HepG2 (cell line): ENCODE results near the gene CTU1. TPM values are rescaled to one million over a fixed set of nuclear protein-coding genes. Genes with fewer than 3 reads are reported as not detected.

Source experiments
- ATAC-seq: fragments of 200-7000 bp; cut with Tn5 transposase; 3 replicates; pipeline ENCODE4 v1.9.1; 2020; ENCODE audit warnings: mild to moderate bottlenecking, moderate library complexity
- BruUV-seq: library from RNA; stranded (reverse); fragments of 400-500 nt; replicated peaks from 2 replicates; lab custom pipeline; 2021; lab: Mats Ljungman, UMichigan
- CTCF ChIA-PET: fragments of 300-600 bp; formaldehyde crosslinking; extraction: SDS; loops from one replicate; lab custom pipeline; 2021; ENCODE audit warnings: low total read pairs, inconsistent platforms, low intra/inter-chr PET ratio; lab: Yijun Ruan, JAX
- POLR2A ChIA-PET: fragments of 350-600 bp; sonication (Branson Sonifier 250); formaldehyde crosslinking; loops from one replicate; lab custom pipeline; 2020; ENCODE audit warnings: antibody characterized with exemption, inconsistent platforms; lab: Yijun Ruan, JAX
- DNase-seq: peaks from one replicate; pipeline ENCODE4 v3.0.0-alpha.2; 2015; ENCODE audit warnings: low spot score
- FAIRE-seq: peaks from 3 replicates; lab custom pipeline; 2011; peaks lifted over from hg19 to GRCh38; lab: Jason Lieb, UNC
- H2AFZ ChIP-seq: one replicate; pipeline ENCODE4 v1.6.1; 2011; ENCODE audit warnings: low read length, inconsistent platforms
- H3K27ac ChIP-seq: fragments of 300-600 bp; 3 replicates; pipeline ENCODE4 v1.8.0; 2011; ENCODE audit warnings: mixed run types, mild to moderate bottlenecking, mixed read lengths, low read length, inconsistent platforms; ENCODE audit not compliant: insufficient read depth; ENCODE audit errors: extremely low read length
- H3K27me3 ChIP-seq, 2 experiments: fragments of 200-600 bp in 1 of 2; 2 replicates in 1 of 2; 3 replicates in 1 of 2; pipeline versions ENCODE4 v1.6.0 to v1.8.0; 2011; ENCODE audit warnings: low read length in 2 of 2, mild to moderate bottlenecking in 2 of 2, moderate library complexity in 2 of 2, inconsistent platforms in 1 of 2; ENCODE audit not compliant: insufficient read depth in 2 of 2, control insufficient read depth in 1 of 2
- H3K36me3 ChIP-seq, 2 experiments: fragments of 200-600 bp in 1 of 2; replicated peaks in 1 of 2; 2 replicates in 1 of 2; 3 replicates in 1 of 2; pipeline versions ENCODE4 v1.5.1 to v1.8.0; 2011; ENCODE audit warnings: low read length in 2 of 2, inconsistent platforms in 1 of 2; ENCODE audit not compliant: insufficient read depth in 2 of 2, control insufficient read depth in 1 of 2
- H3K4me1 ChIP-seq: 2 replicates; pipeline ENCODE4 v1.5.1; 2012; ENCODE audit warnings: low read length, inconsistent platforms; ENCODE audit not compliant: insufficient read depth
- H3K4me2 ChIP-seq: 2 replicates; pipeline ENCODE4 v1.6.0; 2011; ENCODE audit warnings: low read depth, low read length, inconsistent platforms
- H3K4me3 ChIP-seq, 3 experiments: fragments of 200-600 bp in 1 of 3; sonication (generic), shearing (Covaris generic) in 1 of 3; replicated peaks in 1 of 3; 2 replicates each; pipeline ENCODE4 v1.5.1; 2011 to 2016; ENCODE audit warnings: low read length in 3 of 3, inconsistent platforms in 2 of 3, low read depth in 2 of 3, mild to moderate bottlenecking in 2 of 3, control low read depth in 1 of 3, mixed read lengths in 1 of 3; ENCODE audit not compliant: insufficient read depth in 1 of 3
- H3K79me2 ChIP-seq: one replicate; pipeline ENCODE4 v1.6.1; 2011; ENCODE audit warnings: low read length, inconsistent platforms; ENCODE audit not compliant: insufficient read depth
- H3K9ac ChIP-seq: 2 replicates; pipeline ENCODE4 v1.6.0; 2011; ENCODE audit warnings: mild to moderate bottlenecking, low read depth, low read length, inconsistent platforms; ENCODE audit not compliant: insufficient read depth
- H3K9me3 ChIP-seq: 2 replicates; pipeline ENCODE4 v1.5.1; 2012; ENCODE audit warnings: mild to moderate bottlenecking, low read length
- H4K20me1 ChIP-seq: 2 replicates; pipeline ENCODE4 v1.6.0; 2011; ENCODE audit warnings: inconsistent platforms, mild to moderate bottlenecking, low read length, moderate library complexity; ENCODE audit not compliant: insufficient read depth
- ARHGAP35 ChIP-seq: sonication (generic); formaldehyde crosslinking; IDR thresholded peaks from 2 replicates; pipeline ENCODE4 v1.9.0; 2022; ENCODE audit warnings: mild to moderate bottlenecking, inconsistent platforms, moderate library complexity, missing genetic modification reagents, borderline replicate concordance
- CENPBD1 ChIP-seq: sonication (generic); formaldehyde crosslinking; IDR thresholded peaks from 2 replicates; pipeline ENCODE4 v1.8.0; 2022; ENCODE audit warnings: missing genetic modification reagents, low read depth, mild to moderate bottlenecking, borderline replicate concordance
- GTF2F1 ChIP-seq: fragments of 150-350 bp; IDR thresholded peaks from 2 replicates; pipeline ENCODE4 v1.6.1; 2014; ENCODE audit warnings: low read length
- IKZF1 ChIP-seq: fragments of 450-650 bp; IDR thresholded peaks from 2 replicates; pipeline ENCODE4 v1.7.1; 2016
- KLF15 ChIP-seq: sonication (generic); formaldehyde crosslinking; IDR thresholded peaks from 2 replicates; pipeline ENCODE4 v1.8.1; 2023; ENCODE audit warnings: borderline replicate concordance, mild to moderate bottlenecking, inconsistent platforms, missing genetic modification reagents, mixed read lengths
- PHF20 ChIP-seq: sonication (generic); formaldehyde crosslinking; IDR thresholded peaks from 2 replicates; pipeline ENCODE4 v1.5.0; 2020; ENCODE audit warnings: mild to moderate bottlenecking, missing genetic modification reagents
- POLR2AphosphoS2 ChIP-seq: IDR thresholded peaks from 2 replicates; pipeline ENCODE4 v1.6.1; 2011; ENCODE audit warnings: low read depth, low read length, improper control_type of control experiment
- SUZ12 ChIP-seq: fragments of 150-350 bp; IDR thresholded peaks from 2 replicates; pipeline ENCODE4 v1.6.1; 2014; ENCODE audit warnings: low read depth, low read length
- ZNF234 ChIP-seq: sonication (generic); formaldehyde crosslinking; conservative IDR thresholded peaks from 2 replicates; pipeline ENCODE4 v1.5.1; 2020; ENCODE audit warnings: mild to moderate bottlenecking, missing genetic modification reagents
- ZNF235 ChIP-seq: sonication (generic); formaldehyde crosslinking; IDR thresholded peaks from 2 replicates; pipeline ENCODE4 v1.8.1; 2023; ENCODE audit warnings: mild to moderate bottlenecking, missing genetic modification reagents, borderline replicate concordance
- ZNF34 ChIP-seq: sonication (generic); formaldehyde crosslinking; IDR thresholded peaks from 2 replicates; pipeline ENCODE4 v1.4.0; 2020; ENCODE audit warnings: mild to moderate bottlenecking, missing genetic modification reagents, borderline replicate concordance
- ZNF616 ChIP-seq: sonication (generic); formaldehyde crosslinking; IDR thresholded peaks from 2 replicates; pipeline ENCODE4 v1.5.0; 2020; ENCODE audit warnings: low read depth, mild to moderate bottlenecking, missing genetic modification reagents
- WGBS: methylation state at CpG from one replicate; pipeline ENCODE4 v1.1.6; 2017; ENCODE audit warnings: low lambda C conversion rate; 5-methylcytosine and 5-hydroxymethylcytosine counted together
- in situ Hi-C: cut with HindIII; loops from 2 replicates; pipeline ENCODE4 v1.10.0; 2017; ENCODE audit warnings: low pct_unique_long_range_greater_than_20kb; ENCODE audit not compliant: extremely low pct_ligation_motif_present
- intact Hi-C: fragments of 100-400 bp; cut with micrococcal nuclease; formaldehyde crosslinking; loops from one replicate; pipeline ENCODE4 v1.10.0; 2022; ENCODE audit not compliant: unreplicated experiment
- polyA plus RNA-seq, 8 experiments: library from polyadenylated mRNA; depleted of rRNA in 3 of 8; stranded (reverse) in 7 of 8; unstranded in 1 of 8; fragments of >200 nt; fragmentation: Illumina TruSeq in 4 of 8; extraction: Trizol in 4 of 8; gene quantifications; 2 replicates each; pipeline versions ENCODE4 v1.2.1 to v1.2.3, GENCODE V29; 2011 to 2016; ENCODE audit warnings: low read depth in 4 of 8, missing spikeins in 1 of 8, mixed read lengths in 1 of 8; ENCODE audit not compliant: insufficient read depth in 1 of 8
- total RNA-seq, 5 experiments: library from RNA; depleted of rRNA; stranded (reverse); fragments of >200 nt; fragmentation: Illumina TruSeq; extraction: Trizol; gene quantifications; 2 replicates each; pipeline ENCODE4 v1.2.3, GENCODE V29; 2016; ENCODE audit warnings: low read depth in 1 of 5
- TF ChIP-seq, protein P1 (sequence below): IDR thresholded peaks from 2 replicates; pipeline ENCODE4 v1.6.1; 2016; ENCODE audit warnings: low read depth, borderline replicate concordance
- TF ChIP-seq, protein P2 (sequence below): sonication (generic); formaldehyde crosslinking; IDR thresholded peaks from 2 replicates; pipeline ENCODE4 v1.4.0; 2020; ENCODE audit warnings: missing genetic modification reagents, borderline replicate concordance

The CTU1 gene
- total and polyA plus RNA-seq, 2 of the 13 experiments (the other 11 are each of a cell fraction or from before 2014, with no cell fraction given): 1.9 to 2.9 TPM

DNA sequence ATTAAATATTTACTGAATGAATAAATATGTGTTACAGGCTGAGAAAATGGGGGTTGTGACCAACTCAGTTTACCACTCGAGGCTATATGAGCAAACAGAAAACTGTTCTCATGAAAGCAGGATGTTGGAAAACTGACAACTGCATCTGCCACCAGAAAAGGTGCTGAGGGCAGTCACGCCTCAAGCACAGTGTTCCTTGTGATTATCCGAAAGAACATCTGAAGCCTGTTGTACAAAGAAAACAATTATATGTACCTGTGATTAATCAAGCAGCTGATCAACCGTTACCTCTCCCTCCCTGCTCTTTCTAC lies 37.2 kb downstream of the CTU1 start:
- ChIA-PET CTCF (no interaction called here), POLR2A (no interaction called here)
- Histone ChIP-seq H3K9ac (no peak overlapping the region), H3K9me3 (peaks cover 11% of the 10 kb centered on the region; the same call in 1 of the 2 replicates), H3K4me1 (no peaks in the 10 kb centered on the region), H3K79me2 (no peaks in the 10 kb centered on the region), H4K20me1 (no peaks in the 10 kb centered on the region), H3K4me2 (no peak overlapping the region), H3K4me3 (no peak overlapping the region), H3K27me3 (no peaks in the 10 kb centered on the region; a peak in 2 of 5 replicates), H2AFZ (no peak overlapping the region), H3K36me3 (no peaks in the 10 kb centered on the region), H3K27ac (no peak overlapping the region)
- in situ Hi-C loops: no loop called here
- ATAC-seq: no peak
- BruUV-seq: no TSS peak
- DNase-seq: no peak
- 35% methylated on average over 4 of the region's 4 CpGs for WGBS
- no peak for FAIRE-seq
- no peak for TF ChIP-seq SUZ12
- TF ChIP-seq, protein P1, sequence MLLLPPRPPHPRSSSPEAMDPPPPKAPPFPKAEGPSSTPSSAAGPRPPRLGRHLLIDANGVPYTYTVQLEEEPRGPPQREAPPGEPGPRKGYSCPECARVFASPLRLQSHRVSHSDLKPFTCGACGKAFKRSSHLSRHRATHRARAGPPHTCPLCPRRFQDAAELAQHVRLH: no peak
- TF ChIP-seq ARHGAP35 (CRISPR knock-in tag): no peak
- no peak for TF ChIP-seq ZNF616 (CRISPR knock-in tag)
- TF ChIP-seq ZNF235 (CRISPR knock-in tag): no peak
- TF ChIP-seq POLR2AphosphoS2: no peak
- intact Hi-C loops: no loop called here

DNA sequence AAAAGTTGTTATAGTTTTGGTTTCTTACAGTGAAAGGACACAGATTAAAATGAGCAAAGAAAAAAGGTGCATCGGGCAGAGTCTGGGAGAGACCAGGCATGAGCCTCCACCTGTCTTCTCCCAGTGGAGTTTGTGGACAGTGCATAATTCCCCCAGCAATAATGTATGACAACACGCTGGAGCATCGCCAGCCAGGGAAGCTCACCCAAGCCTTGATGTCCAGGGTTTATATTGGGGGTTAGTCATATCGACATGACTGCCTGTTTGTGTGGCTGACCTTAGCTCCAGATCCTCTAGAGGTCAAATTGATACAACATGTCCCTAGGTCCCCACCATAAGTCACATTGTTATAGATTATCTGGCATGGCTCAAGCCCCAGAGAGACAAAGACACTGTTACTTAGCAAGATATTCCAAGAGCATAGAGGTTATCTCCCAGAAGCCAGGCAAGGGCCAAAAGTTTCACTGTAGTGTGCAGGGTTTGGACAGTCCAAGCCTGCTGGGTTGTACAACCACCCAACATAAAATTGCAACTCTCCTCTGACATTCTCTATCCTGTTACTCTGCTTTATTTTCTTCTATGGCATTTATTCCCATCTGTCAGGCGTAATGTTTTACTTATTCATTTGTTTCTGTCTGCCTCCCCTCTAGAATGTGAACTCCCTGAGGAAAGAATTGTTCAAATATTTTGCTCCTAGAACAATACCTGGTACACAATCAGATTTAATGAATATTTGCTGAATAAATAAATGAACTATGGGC lies 37.7 kb downstream of the CTU1 start:
- POLR2A ChIA-PET: no interaction called here
- in situ Hi-C loops: no loop called here
- TF ChIP-seq GTF2F1 (no peak), KLF15 (CRISPR knock-in tag) (no peak), PHF20 (CRISPR knock-in tag) (no peak), ZNF34 (no peak), ZNF234 (CRISPR knock-in tag) (no peak), IKZF1 (no peak), CENPBD1 (no peak)
- TF ChIP-seq, protein P2, sequence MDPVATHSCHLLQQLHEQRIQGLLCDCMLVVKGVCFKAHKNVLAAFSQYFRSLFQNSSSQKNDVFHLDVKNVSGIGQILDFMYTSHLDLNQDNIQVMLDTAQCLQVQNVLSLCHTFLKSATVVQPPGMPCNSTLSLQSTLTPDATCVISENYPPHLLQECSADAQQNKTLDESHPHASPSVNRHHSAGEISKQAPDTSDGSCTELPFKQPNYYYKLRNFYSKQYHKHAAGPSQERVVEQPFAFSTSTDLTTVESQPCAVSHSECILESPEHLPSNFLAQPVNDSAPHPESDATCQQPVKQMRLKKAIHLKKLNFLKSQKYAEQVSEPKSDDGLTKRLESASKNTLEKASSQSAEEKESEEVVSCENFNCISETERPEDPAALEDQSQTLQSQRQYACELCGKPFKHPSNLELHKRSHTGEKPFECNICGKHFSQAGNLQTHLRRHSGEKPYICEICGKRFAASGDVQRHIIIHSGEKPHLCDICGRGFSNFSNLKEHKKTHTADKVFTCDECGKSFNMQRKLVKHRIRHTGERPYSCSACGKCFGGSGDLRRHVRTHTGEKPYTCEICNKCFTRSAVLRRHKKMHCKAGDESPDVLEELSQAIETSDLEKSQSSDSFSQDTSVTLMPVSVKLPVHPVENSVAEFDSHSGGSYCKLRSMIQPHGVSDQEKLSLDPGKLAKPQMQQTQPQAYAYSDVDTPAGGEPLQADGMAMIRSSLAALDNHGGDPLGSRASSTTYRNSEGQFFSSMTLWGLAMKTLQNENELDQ (CRISPR knock-in tag): no peak

More for the DNA sequence above, 37.7 kb downstream of the CTU1 start:
- H3K4me2 ChIP-seq: no peak overlapping the region
- no peak overlapping the region for H3K9ac ChIP-seq
- no peak overlapping the region for H3K4me3 ChIP-seq
- H2AFZ ChIP-seq: no peak overlapping the region
- H3K27ac ChIP-seq: no peak overlapping the region
- BruUV-seq: no TSS peak
- CTCF ChIA-PET: no interaction called here
- WGBS: 19% methylated on average over 3 of the region's 5 CpGs
- H4K20me1 ChIP-seq: no peaks in the 10 kb centered on the region
- H3K4me1 ChIP-seq: no peaks in the 10 kb centered on the region
- no peaks in the 10 kb centered on the region for H3K79me2 ChIP-seq
- peaks cover 11% of the 10 kb centered on the region; the same call in 1 of the 2 replicates for H3K9me3 ChIP-seq
- FAIRE-seq (no peak), ATAC-seq (no peak), DNase-seq (no peak)
- H3K27me3 ChIP-seq: peaks cover 0 to 3% of the 10 kb centered on the region in 2 experiments; a peak in 2 of 5 replicates
- intact Hi-C loops: no loop called here
- no peaks in the 10 kb centered on the region for H3K36me3 ChIP-seq
